ENCODE data around the gene CBLC. TPM values are rescaled to one million over a fixed set of nuclear protein-coding genes. Genes with fewer than 3 reads are reported as not detected.

CBLC gene
- total and polyA plus RNA-seq, 2 donors from 2014 or later: 8.2 to 11.5 TPM

- H3K4me1 ChIP-seq (ENCODE audit: control insufficient read depth in 2 of 3, insufficient read depth in 2 of 3, low read depth in 1 of 3, low read length in 3 of 3): no peaks in the 10 kb centered on the region
- H3K36me3 ChIP-seq (ENCODE audit: control insufficient read depth in 2 of 3, insufficient read depth in 3 of 3, low read length in 3 of 3): peaks cover 0 to 3% (median 0%) of the 10 kb centered on the region in 3 donors
- no peak overlapping the region for H3K9ac ChIP-seq (ENCODE audit: low read length in 3 of 3)
- DNase-seq (no peak), FAIRE-seq (no peak)
- TF ChIP-seq CTCF (IDR thresholded peaks at IDR 0.05; ENCODE audit: borderline replicate concordance, extremely low read depth, insufficient read depth): no peak
- H3K27me3 ChIP-seq (ENCODE audit: control insufficient read depth, insufficient read depth, low read length): no peaks in the 10 kb centered on the region
- no peak overlapping the region for H3K27ac ChIP-seq (ENCODE audit: low read depth in 2 of 2, low read length in 2 of 2)
- intact Hi-C loops (cut with DNase I): loop anchor here (10.0 kb wide), 1 partner anchor 55 kb away; the partner anchor contains the start of gene NECTIN2
- H3K9me3 ChIP-seq (ENCODE audit: control insufficient read depth in 2 of 3, insufficient read depth in 1 of 3, low read length in 3 of 3): no peaks in the 10 kb centered on the region
- H3K4me3 ChIP-seq (ENCODE audit: low read length in 3 of 3): no peak overlapping the region
Measured at GRCh38 chr19:44789943-44790483, 12.3 kb downstream of the CBLC start.

GRCh38 chr19:44792281-44792680, 14.6 kb downstream of the CBLC start:
- Histone ChIP-seq H3K4me1 (ENCODE audit: control insufficient read depth in 2 of 3, insufficient read depth in 2 of 3, low read depth in 1 of 3, low read length in 3 of 3) (peaks cover 0 to 2% (median 0%) of the 10 kb centered on the region in 3 donors), H3K9ac (ENCODE audit: low read length in 3 of 3) (no peak overlapping the region), H3K36me3 (ENCODE audit: control insufficient read depth in 2 of 3, insufficient read depth in 3 of 3, low read length in 3 of 3) (no peaks in the 10 kb centered on the region), H3K27me3 (ENCODE audit: control insufficient read depth, insufficient read depth, low read length) (no peaks in the 10 kb centered on the region), H3K4me3 (ENCODE audit: low read length in 3 of 3) (no peak overlapping the region), H3K9me3 (ENCODE audit: control insufficient read depth in 2 of 3, insufficient read depth in 1 of 3, low read length in 3 of 3) (no peaks in the 10 kb centered on the region), H3K27ac (ENCODE audit: low read depth in 2 of 2, low read length in 2 of 2) (no peak overlapping the region)
- no peak for DNase-seq
- intact Hi-C loops (cut with DNase I): loop anchor here (10.0 kb wide), 1 partner anchor 53 kb away; the partner anchor contains the start of gene NECTIN2
- no peak for FAIRE-seq
- TF ChIP-seq CTCF (IDR thresholded peaks at IDR 0.05; ENCODE audit: borderline replicate concordance, extremely low read depth, insufficient read depth): no peak

GRCh38 chr19:44794610-44795009, 16.9 kb downstream of the CBLC start:
- Histone ChIP-seq H3K27me3 (ENCODE audit: control insufficient read depth, insufficient read depth, low read length) (no peaks in the 10 kb centered on the region), H3K4me1 (ENCODE audit: control insufficient read depth in 2 of 3, insufficient read depth in 2 of 3, low read depth in 1 of 3, low read length in 3 of 3) (peaks cover 0 to 2% (median 0%) of the 10 kb centered on the region in 3 donors), H3K9ac (ENCODE audit: low read length in 3 of 3) (no peak overlapping the region), H3K9me3 (ENCODE audit: control insufficient read depth in 2 of 3, insufficient read depth in 1 of 3, low read length in 3 of 3) (no peaks in the 10 kb centered on the region), H3K27ac (ENCODE audit: low read depth in 2 of 2, low read length in 2 of 2) (no peak overlapping the region), H3K36me3 (ENCODE audit: control insufficient read depth in 2 of 3, insufficient read depth in 3 of 3, low read length in 3 of 3) (no peaks in the 10 kb centered on the region), H3K4me3 (ENCODE audit: low read length in 3 of 3) (no peak overlapping the region)
- DNase-seq (no peak), FAIRE-seq (no peak)
- TF ChIP-seq CTCF (IDR thresholded peaks at IDR 0.05; ENCODE audit: borderline replicate concordance, extremely low read depth, insufficient read depth): no peak
- intact Hi-C loops (cut with DNase I): loop anchor here (10.0 kb wide), 1 partner anchor 50 kb away; the partner anchor contains the start of gene NECTIN2
